T-helper 17 cell (primary cell): ENCODE measurements around the gene ABCC10. TPM values are rescaled to one million over a fixed set of nuclear protein-coding genes. Genes with fewer than 3 reads are reported as not detected.
"Not testable (repeated sequence)": the region's sequence is repeated elsewhere in the genome, so short reads cannot be mapped to it uniquely, and the experiment has no call there.

Experiments
- ATAC-seq: fragments of 150-1000 bp; cut with Tn5 transposase; 2 replicates; pipeline ENCODE4 v1.10.0; 2021; ENCODE audit warnings: mild to moderate bottlenecking, moderate library complexity
- DNase-seq, 3 donors: peaks; one replicate each; pipeline versions ENCODE4 v3.0.0 to v3.0.0-alpha.2; 2020 to 2021
- H3K9me3 ChIP-seq: one replicate; pipeline ENCODE4 v1.7.0; 2013; ENCODE audit warnings: low read length, mild to moderate bottlenecking; ENCODE audit not compliant: control insufficient read depth, poor library complexity, severe bottlenecking
- H3K27ac Mint-ChIP-seq: one replicate; pipeline ENCODE4 v1.8.0; 2022; ENCODE audit warnings: mild to moderate bottlenecking, moderate library complexity, mixed read lengths
- H3K27me3 Mint-ChIP-seq: one replicate; pipeline ENCODE4 v1.8.0; 2022; ENCODE audit warnings: mixed read lengths
- H3K36me3 Mint-ChIP-seq: one replicate; pipeline ENCODE4 v1.8.0; 2022; ENCODE audit warnings: low read depth, mixed read lengths
- H3K4me1 Mint-ChIP-seq: one replicate; pipeline ENCODE4 v1.8.0; 2022; ENCODE audit warnings: mild to moderate bottlenecking, mixed read lengths
- H3K4me3 Mint-ChIP-seq: one replicate; pipeline ENCODE4 v1.8.0; 2022; ENCODE audit warnings: mild to moderate bottlenecking, moderate library complexity, mixed read lengths
- total RNA-seq, 4 donors: library from RNA in 2 of 4; stranded (reverse) in 2 of 4; gene quantifications; one replicate each; pipeline ENCODE4 v1.2.3 and lab custom pipeline; 2022 to 2026

Gene ABCC10
- total RNA-seq, 2 donors from 2014 or later = 51.0 to 70.7 TPM

DNA sequence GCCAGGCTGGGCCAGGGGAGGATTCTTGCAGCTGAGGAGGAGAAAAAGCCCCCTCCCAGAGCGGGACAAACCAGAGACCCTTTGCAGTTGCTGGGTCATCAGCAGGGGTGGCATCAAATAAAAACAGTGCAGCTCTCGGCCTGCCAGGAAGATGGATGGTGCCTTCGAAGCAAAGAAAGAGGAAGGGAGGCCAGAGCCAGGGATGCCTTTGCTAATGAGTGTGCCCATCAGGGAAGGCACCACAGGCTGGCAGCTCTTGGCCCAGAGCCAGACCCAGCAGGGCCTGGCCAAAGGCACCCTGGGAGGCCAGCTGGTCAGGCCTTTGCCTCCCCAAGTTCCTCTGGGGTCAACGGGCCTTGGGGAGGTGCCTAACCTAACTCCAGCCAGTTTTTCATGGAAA, 31.6 kb upstream of the ABCC10 start:
- H3K36me3 Mint-ChIP-seq = peaks cover 1% of the 10 kb centered on the region
- DNase-seq = no peak
- no peak overlapping the region for H3K27ac Mint-ChIP-seq
- peaks cover 11% of the 10 kb centered on the region for H3K27me3 Mint-ChIP-seq
- H3K9me3 ChIP-seq = no peaks in the 10 kb centered on the region
- ATAC-seq = no peak
- H3K4me1 Mint-ChIP-seq = peaks cover 26% of the 10 kb centered on the region
- H3K4me3 Mint-ChIP-seq = no peak overlapping the region

DNA sequence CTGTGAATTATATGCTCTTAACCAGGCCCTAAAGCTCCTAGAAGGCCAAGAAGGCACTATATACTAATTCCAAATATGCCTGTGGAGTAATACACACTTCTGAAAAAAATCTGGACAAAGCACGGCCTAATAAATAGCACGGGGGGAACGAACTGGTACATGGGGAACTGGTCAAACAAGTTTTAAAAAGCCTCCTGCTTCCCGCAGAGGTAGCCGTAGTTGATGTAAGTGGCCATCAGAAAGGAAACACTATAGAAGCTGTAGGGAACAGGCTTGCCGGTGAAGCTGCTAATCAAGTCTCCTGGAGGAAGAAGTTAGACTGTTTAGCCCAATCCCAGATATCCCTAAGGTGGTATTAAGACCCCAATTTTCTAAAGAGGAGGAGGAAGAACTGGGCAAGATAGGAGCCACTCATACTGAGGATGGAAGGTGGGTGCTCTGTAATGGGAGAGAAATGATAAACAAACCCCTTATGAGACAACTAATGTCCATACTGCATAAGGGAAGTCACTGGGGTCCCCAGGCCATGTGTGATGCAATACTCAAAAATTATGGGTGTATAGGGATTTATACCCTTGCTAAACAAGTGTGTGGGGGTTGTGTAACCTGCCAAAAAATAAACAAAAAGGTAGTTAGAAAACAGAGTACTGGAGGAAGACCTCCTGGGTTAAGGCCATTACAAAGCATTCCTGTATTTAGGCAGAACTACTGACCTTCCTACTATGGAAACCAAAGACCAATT, 30.8 kb upstream of the ABCC10 start:
- H3K27ac Mint-ChIP-seq = no peak overlapping the region
- ATAC-seq = no peak
- no peaks in the 10 kb centered on the region for H3K9me3 ChIP-seq
- no peak overlapping the region for H3K4me3 Mint-ChIP-seq
- H3K27me3 Mint-ChIP-seq = peaks cover 15% of the 10 kb centered on the region
- H3K4me1 Mint-ChIP-seq = peaks cover 18% of the 10 kb centered on the region
- DNase-seq = no peak
- peaks cover 2% of the 10 kb centered on the region for H3K36me3 Mint-ChIP-seq

DNA sequence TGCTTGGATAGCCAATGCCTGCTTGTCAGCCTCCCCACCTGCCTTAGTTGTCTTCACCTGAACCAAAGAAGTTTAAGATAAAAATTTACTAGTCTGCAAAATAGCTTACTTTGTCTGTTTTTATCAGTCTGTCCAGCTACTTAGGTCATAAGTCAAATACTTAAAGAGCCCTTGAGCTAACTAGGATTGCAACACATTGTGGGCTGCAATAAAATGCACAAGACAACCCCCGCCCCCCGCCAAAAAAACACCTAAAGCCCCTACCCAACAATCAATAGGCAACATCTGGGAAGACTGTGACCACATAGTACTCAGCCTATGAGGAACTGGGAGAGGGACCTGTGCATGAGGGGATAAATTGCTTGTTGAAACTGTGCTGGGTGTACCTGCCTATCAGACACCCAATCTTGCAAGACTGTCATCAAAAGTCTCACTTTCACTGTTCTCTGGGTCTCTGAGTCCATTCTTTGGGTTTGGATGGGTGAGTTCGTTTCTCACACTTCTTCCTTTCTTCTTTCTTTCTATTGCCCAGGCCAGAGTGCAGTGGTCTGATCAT, 27.3 kb upstream of the ABCC10 start:
- Mint-ChIP-seq H3K36me3 (peaks cover 4% of the 10 kb centered on the region), H3K4me3 (no peak overlapping the region), H3K27ac (no peak overlapping the region), H3K27me3 (peaks cover 35% of the 10 kb centered on the region), H3K4me1 (no peaks in the 10 kb centered on the region)
- DNase-seq (no peak), ATAC-seq (no peak)
- no peaks in the 10 kb centered on the region for H3K9me3 ChIP-seq

DNA sequence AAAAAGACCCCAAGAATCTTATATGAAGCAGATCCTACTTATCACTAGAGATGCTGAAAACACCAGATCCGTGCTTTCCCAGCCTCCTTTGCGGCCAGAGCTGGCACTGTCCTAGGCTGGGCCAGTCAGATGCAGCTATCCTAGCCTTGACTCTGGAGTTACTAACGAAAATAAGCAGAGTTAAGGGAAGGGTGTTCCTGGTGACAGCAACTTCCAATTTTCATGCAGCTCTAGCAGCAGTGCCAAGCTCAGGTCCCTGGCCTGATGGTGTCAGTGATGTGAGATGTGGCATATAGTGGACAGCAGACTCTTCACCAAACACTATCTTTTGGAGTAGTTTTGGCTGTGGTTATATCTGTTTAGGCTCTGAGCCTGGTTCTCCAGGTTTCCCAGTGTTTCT, 25.6 kb upstream of the ABCC10 start:
- peaks cover 6% of the 10 kb centered on the region for H3K36me3 Mint-ChIP-seq

DNA sequence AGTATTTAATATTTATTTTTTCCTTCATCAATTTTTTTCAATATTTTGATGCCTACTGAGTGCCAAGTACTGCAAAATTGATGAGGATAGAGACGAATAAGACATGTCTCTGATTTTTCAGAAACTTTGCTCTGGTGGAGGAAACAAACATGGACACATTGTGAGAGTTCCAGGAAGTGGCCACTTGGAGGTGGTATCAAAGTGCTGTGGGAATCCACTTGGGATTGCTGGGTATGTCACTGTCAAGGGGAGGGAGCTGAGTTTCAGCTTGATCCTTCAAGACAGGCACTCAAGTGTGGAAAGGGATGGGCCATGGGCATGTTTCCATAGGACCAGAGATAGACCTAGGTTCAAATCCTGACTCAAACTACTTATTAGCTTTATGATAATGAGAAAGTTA, 24.5 kb upstream of the ABCC10 start:
- Mint-ChIP-seq H3K4me3 (no peak overlapping the region), H3K27ac (no peak overlapping the region), H3K36me3 (peaks cover 6% of the 10 kb centered on the region), H3K27me3 (peaks cover 51% of the 10 kb centered on the region), H3K4me1 (no peaks in the 10 kb centered on the region)
- ATAC-seq (no peak), DNase-seq (no peak)
- no peaks in the 10 kb centered on the region for H3K9me3 ChIP-seq

More for the DNA sequence above, 25.6 kb upstream of the ABCC10 start:
- no peak for ATAC-seq
- Mint-ChIP-seq H3K27me3 (peaks cover 43% of the 10 kb centered on the region), H3K27ac (no peak overlapping the region), H3K4me1 (no peaks in the 10 kb centered on the region), H3K4me3 (no peak overlapping the region)
- no peaks in the 10 kb centered on the region for H3K9me3 ChIP-seq
- DNase-seq = no peak

DNA sequence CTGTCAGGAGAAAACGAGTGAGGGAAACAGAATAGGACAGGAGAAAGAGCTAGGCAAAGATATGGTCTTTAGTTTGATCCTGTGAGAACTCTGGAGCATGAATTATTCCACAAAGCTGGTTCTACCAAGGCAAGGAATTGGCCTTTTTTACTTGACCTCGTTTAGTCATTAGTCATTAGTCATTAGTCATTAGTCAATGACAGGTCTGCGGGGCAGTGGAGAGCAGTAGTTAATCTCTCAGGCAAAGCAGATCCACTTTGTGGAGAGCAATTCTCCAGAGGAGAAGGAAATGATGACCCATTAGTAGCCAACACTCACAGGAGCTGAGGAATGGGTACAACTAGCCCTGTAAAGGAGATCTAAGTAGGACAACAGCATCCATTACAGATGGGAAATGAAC, 22.0 kb upstream of the ABCC10 start:
- peaks cover 44% of the 10 kb centered on the region for H3K27me3 Mint-ChIP-seq
- DNase-seq = no peak
- no peaks in the 10 kb centered on the region for H3K4me1 Mint-ChIP-seq
- H3K36me3 Mint-ChIP-seq = peaks cover 6% of the 10 kb centered on the region
- no peaks in the 10 kb centered on the region for H3K9me3 ChIP-seq
- no peak for ATAC-seq
- H3K4me3 Mint-ChIP-seq = no peak overlapping the region
- H3K27ac Mint-ChIP-seq = no peak overlapping the region

DNA sequence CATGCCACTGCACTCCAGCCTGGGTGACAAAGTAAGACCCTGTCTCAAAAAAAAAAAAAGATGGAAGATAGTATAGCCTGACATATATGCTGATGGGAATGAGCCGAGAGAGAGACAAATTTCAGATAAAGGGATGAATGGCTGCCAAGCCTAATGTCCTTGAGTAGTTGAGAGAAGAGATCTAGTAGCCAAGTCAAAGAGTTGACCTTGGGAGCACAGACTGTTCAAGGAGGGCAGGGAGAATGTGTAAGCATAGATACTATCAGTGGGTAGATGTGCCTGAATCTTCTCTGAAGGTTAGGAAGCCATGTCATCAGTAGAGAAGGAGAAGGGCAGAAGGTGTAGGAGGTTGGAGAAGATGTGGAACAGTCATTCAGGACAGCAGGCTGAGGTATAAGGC, 20.0 kb upstream of the ABCC10 start:
- Mint-ChIP-seq H3K27me3 (peaks cover 36% of the 10 kb centered on the region), H3K4me3 (no peak overlapping the region), H3K36me3 (peaks cover 4% of the 10 kb centered on the region), H3K4me1 (no peaks in the 10 kb centered on the region), H3K27ac (peak overlapping the region; percentile 49)
- DNase-seq (no peak), ATAC-seq (no peak)
- H3K9me3 ChIP-seq = no peaks in the 10 kb centered on the region

DNA sequence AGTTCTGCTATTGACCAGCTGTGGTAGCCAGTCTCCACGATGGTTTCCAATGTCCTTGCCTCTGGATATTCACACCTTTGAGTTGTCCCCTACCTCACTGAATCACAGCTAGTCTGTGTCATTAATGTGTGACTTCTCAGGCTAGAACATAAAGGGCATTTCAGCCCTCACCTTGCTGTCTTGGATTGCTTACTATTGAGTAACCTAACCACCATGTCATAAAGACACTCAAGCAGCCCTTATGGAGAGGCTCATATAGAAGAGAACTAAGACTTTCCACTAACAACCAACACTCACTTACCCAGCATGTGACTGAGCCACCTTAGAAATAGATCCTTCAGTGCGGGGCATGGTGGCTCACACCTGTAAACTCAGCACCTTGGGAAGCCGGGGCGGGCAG, 19.1 kb upstream of the ABCC10 start:
- no peaks in the 10 kb centered on the region for H3K4me1 Mint-ChIP-seq
- no peak overlapping the region for H3K27ac Mint-ChIP-seq
- ATAC-seq (no peak), DNase-seq (no peak)
- peaks cover 4% of the 10 kb centered on the region for H3K36me3 Mint-ChIP-seq
- peaks cover 32% of the 10 kb centered on the region for H3K27me3 Mint-ChIP-seq
- H3K9me3 ChIP-seq = no peaks in the 10 kb centered on the region
- no peak overlapping the region for H3K4me3 Mint-ChIP-seq

DNA sequence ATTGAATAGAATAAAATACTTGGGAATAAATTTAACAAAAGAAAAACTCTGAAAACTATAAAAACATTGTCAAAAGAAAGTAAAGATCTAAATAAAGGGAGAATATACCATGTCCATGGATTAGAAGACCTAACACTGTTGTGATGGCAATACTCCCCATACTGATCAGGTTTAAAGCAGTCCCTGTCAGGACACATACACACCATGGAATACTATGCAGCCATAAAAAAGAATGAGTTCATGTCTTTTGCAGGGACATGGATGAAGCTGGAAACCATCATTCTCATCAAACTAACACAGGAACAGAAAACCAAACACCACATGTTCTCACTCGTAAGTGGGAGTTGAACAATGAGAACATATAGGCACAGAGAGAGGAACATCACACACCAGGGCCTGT, 16.6 kb upstream of the ABCC10 start:
- not testable (repeated sequence) for H3K27ac Mint-ChIP-seq, H3K36me3 Mint-ChIP-seq, H3K9me3 ChIP-seq, DNase-seq, H3K4me1 Mint-ChIP-seq, H3K4me3 Mint-ChIP-seq, ATAC-seq
- H3K27me3 Mint-ChIP-seq = peaks cover 11% of the 10 kb centered on the region

DNA sequence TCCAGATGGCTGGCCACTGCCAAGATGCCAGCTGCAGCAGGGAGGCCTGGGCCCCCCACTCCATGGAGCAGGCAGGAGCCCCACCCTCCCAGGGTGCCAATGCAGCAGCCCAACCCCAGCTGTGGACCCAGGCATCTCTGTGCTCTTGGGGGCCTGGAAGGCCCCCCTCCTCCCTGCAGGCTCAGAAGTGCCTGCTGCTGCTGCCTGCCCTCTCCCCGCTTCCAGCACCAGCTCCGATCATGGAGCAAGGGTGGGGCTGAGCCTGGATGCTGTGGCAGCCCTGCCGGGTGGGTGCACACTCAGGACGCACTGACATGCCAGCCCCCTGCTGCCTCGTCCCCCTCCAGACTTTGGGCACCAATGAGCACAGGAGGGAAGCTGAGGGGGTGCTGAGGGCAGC, 14.8 kb upstream of the ABCC10 start:
- no peak for ATAC-seq
- H3K9me3 ChIP-seq = no peaks in the 10 kb centered on the region
- H3K36me3 Mint-ChIP-seq = no peaks in the 10 kb centered on the region
- no peak overlapping the region for H3K27ac Mint-ChIP-seq
- no peak for DNase-seq
- peaks cover 3% of the 10 kb centered on the region for H3K4me1 Mint-ChIP-seq
- no peak overlapping the region for H3K4me3 Mint-ChIP-seq
- H3K27me3 Mint-ChIP-seq = peaks cover under 1% of the 10 kb centered on the region

DNA sequence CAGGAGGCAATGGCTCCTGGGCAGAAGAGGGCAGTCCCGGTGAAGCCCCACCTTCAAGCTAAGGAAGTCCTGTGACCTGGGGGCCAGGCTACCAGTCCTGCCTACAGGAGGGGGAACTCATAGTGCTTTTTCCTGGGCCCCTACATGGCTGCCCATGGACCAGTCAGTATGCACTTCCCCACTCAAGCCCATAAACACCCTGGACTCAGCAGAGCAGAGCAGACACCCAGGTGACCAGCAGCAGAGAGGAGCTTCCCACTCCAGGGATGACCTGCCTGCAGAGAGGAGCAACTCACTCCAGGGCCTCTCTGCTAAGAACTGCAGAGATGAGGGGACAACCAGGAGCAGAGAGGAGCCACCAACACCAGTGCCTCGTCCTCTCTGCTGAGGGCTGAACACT, 14.3 kb upstream of the ABCC10 start:
- Mint-ChIP-seq H3K27me3 (no peaks in the 10 kb centered on the region), H3K36me3 (no peaks in the 10 kb centered on the region), H3K4me3 (no peak overlapping the region), H3K27ac (no peak overlapping the region), H3K4me1 (peaks cover 3% of the 10 kb centered on the region)
- H3K9me3 ChIP-seq = no peaks in the 10 kb centered on the region
- DNase-seq (no peak), ATAC-seq (no peak)

DNA sequence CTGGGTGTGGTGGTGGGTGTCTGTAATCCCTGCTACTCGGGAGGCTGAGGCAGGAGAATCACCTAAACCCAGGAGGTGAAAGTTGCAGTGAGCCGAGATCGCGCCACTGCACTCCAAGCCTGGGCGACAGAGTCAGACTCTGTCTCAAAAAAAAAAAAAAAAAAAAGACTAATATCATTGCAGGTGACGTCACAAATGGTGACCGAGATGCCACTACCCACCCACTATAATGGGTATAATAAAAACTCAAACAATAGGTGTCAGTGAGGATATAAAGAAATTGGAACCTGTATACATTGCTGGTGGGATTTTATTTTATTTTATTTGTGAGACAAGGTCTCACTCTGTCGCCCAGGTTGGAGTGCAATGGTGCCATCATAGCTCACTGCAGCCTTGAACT, 12.1 kb upstream of the ABCC10 start:
- not testable (repeated sequence) for H3K4me1 Mint-ChIP-seq, DNase-seq, H3K36me3 Mint-ChIP-seq, H3K9me3 ChIP-seq, ATAC-seq, H3K4me3 Mint-ChIP-seq, H3K27me3 Mint-ChIP-seq, H3K27ac Mint-ChIP-seq

DNA sequence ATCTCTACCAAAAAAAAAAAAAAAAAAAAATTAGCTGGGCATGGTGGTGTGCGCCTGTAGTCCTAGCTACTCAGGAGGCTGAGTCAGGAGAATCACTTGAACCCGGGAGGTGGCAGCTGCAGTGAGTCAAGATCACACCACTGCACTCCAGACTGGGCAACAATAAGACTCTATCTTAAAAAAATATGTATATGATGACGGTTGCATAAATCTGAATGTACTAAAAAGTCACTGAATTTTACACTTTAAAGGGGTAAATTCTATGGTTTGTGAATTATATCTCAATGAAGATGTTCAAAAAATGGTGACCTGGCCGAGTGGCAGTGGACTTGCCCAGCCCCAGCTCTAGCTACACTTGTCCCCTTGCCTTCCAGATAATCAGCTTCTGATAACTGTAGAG, 10.4 kb upstream of the ABCC10 start:
- no peak for ATAC-seq
- no peak for DNase-seq
- Mint-ChIP-seq H3K36me3 (no peaks in the 10 kb centered on the region), H3K4me1 (peaks cover 3% of the 10 kb centered on the region), H3K4me3 (no peak overlapping the region), H3K27me3 (no peaks in the 10 kb centered on the region), H3K27ac (no peak overlapping the region)
- H3K9me3 ChIP-seq = no peaks in the 10 kb centered on the region

DNA sequence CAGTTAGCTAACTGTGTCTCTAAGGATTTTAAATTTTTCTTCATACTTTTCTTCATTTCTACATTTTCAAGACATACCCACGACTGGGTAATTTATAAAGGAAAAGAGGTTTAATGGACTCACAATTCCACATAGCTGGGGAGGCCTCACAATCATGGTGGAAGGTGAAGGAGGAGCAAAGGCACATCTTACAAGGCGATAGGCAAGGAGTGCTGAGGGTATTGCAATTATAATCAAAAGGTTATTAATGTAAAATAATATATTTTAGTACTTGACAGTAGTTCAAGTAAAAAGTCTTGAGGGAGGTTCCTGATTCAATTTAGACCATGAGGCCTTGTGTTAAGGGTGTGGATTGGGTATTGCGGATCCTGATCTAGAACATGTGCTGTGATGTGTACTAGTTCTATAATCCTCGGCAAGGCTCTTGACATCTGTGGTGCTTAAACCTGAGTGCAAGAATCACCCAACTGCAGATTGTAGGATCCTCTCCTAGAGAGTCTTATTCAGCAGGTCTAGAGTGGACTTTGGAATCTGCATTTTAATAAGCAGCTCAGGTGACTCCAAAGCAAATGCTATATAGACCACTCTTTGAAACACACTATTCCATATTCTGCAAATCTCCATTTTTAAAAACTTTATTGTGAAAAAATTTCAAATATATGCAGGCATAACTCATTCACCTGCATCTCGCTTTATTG, 7.2 kb upstream of the ABCC10 start:
- H3K36me3 Mint-ChIP-seq = no peaks in the 10 kb centered on the region
- H3K4me1 Mint-ChIP-seq = no peaks in the 10 kb centered on the region
- H3K4me3 Mint-ChIP-seq = no peak overlapping the region

More for the DNA sequence above, 7.2 kb upstream of the ABCC10 start:
- Mint-ChIP-seq H3K27me3 (no peaks in the 10 kb centered on the region), H3K27ac (no peak overlapping the region)
- DNase-seq = no peak
- ATAC-seq = no peak
- no peaks in the 10 kb centered on the region for H3K9me3 ChIP-seq
